Kidney epithelial cell (primary cell): Measurements from ENCODE around the gene OR6Q1. TPM values are rescaled to one million over a fixed set of nuclear protein-coding genes. Genes with fewer than 3 reads are reported as not detected.

ENCODE experiments used
- DNase-seq: peaks from one replicate; pipeline ENCODE4 v3.0.0-alpha.2; 2010; ENCODE audit warnings: low read depth
- H3K27me3 ChIP-seq: 2 replicates; pipeline ENCODE4 v1.6.0; 2011; ENCODE audit warnings: low read length; ENCODE audit not compliant: control insufficient read depth, insufficient read depth
- H3K36me3 ChIP-seq: 2 replicates; pipeline ENCODE4 v1.5.1; 2011; ENCODE audit warnings: low read length; ENCODE audit not compliant: control insufficient read depth, insufficient read depth
- H3K4me3 ChIP-seq: 2 replicates; pipeline ENCODE4 v1.5.1; 2011; ENCODE audit warnings: low read depth, mild to moderate bottlenecking, control low read depth, low read length
- total RNA-seq: library from RNA; depleted of rRNA; stranded (reverse); fragments of >200 nt; gene quantifications from 2 replicates; pipeline ENCODE4 v1.2.3, GENCODE V29; 2015
- TF ChIP-seq, protein P1 (sequence below): IDR thresholded peaks from 2 replicates; pipeline ENCODE4 v1.5.1; 2011; ENCODE audit warnings: mild to moderate bottlenecking, moderate library complexity, low read length, control low read depth, inconsistent platforms; ENCODE audit not compliant: insufficient read depth, poor library complexity, severe bottlenecking

OR6Q1 gene
- total RNA-seq, 1 donor from 2014 or later, result not detected

DNA sequence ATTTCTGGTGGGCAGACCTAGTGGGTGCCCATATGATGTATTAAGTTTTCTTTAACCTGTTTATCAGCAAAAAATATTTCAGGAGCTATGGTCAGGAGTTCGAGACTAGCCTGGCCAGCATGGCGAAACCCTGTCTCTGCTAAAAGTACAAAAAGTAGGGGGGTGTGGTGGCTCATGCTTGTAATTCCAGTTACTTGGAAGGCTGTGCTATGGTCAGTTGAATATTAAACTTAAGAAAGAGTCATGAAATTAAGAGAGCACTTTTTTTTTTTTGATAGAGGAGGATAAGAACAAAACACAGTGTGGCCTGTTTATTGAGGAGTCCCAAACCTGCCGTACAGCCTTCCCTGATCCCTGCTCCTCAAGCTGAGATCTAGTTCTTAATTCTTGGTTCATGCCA, 29.8 kb downstream of the OR6Q1 start:
- no peaks in the 10 kb centered on the region for H3K27me3 ChIP-seq
- TF ChIP-seq, protein P1, sequence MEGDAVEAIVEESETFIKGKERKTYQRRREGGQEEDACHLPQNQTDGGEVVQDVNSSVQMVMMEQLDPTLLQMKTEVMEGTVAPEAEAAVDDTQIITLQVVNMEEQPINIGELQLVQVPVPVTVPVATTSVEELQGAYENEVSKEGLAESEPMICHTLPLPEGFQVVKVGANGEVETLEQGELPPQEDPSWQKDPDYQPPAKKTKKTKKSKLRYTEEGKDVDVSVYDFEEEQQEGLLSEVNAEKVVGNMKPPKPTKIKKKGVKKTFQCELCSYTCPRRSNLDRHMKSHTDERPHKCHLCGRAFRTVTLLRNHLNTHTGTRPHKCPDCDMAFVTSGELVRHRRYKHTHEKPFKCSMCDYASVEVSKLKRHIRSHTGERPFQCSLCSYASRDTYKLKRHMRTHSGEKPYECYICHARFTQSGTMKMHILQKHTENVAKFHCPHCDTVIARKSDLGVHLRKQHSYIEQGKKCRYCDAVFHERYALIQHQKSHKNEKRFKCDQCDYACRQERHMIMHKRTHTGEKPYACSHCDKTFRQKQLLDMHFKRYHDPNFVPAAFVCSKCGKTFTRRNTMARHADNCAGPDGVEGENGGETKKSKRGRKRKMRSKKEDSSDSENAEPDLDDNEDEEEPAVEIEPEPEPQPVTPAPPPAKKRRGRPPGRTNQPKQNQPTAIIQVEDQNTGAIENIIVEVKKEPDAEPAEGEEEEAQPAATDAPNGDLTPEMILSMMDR, result no peak
- no peaks in the 10 kb centered on the region for H3K36me3 ChIP-seq
- DNase-seq, result no peak
- H3K4me3 ChIP-seq, result no peak overlapping the region

- H3K27me3 ChIP-seq, result no peaks in the 10 kb centered on the region
- H3K4me3 ChIP-seq, result no peak overlapping the region
- no peaks in the 10 kb centered on the region for H3K36me3 ChIP-seq
- TF ChIP-seq, protein P1, result peak; percentile 16
- DNase-seq, result no peak
Observed at GRCh38 chr11:58060939-58061672, 30.4 kb downstream of the OR6Q1 start.

DNA sequence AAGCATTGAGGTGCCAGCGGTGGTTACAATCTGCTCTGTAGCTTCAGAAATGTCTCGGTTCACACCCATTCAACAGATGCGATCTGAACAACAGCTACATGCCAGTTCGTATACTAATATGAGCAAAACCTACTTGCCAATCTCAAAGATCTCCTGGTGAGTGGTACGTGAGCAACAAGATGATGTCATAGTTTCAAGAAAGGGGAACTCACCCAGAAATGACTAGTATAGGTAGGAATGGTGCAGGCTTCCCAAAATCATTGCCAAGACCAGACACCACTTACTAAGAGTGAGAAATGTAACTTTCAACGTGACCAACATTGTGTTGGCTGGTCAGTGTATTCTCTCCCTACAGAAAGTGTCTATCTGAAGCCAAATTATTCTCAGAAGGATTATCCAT, 31.1 kb downstream of the OR6Q1 start:
- Histone ChIP-seq H3K4me3 (no peak overlapping the region), H3K27me3 (no peaks in the 10 kb centered on the region), H3K36me3 (no peaks in the 10 kb centered on the region)
- DNase-seq, result peak; percentile 29
- TF ChIP-seq, protein P1, result no peak

DNA sequence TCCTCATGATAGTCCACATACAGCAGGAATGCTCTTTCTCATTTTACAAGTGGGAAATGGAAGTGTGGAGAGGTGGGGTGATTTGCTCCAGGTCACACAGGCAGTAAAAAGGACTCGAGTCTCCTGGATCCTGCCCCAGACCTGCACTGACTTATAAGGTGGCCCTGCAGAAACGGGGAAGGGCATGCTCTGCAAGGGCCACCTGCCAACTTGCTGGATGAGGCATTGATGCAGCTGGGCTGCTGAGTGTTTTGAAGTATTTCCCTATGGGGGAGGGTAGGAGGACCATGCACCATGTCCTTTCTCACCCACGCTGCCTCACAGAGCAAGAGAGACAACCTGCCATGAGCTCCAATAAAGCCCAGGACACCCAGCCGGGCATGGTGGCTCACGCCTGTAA, 36.9 kb downstream of the OR6Q1 start:
- TF ChIP-seq, protein P1, result no peak
- Histone ChIP-seq H3K36me3 (no peaks in the 10 kb centered on the region), H3K27me3 (no peaks in the 10 kb centered on the region), H3K4me3 (no peak overlapping the region)
- no peak for DNase-seq

GRCh38 chr11:58068655-58069054, 37.9 kb downstream of the OR6Q1 start:
- TF ChIP-seq, protein P1, result no peak

GRCh38 chr11:58070585-58070984, 39.8 kb downstream of the OR6Q1 start:
- DNase-seq, result no peak

More at GRCh38 chr11:58068655-58069054, 37.9 kb downstream of the OR6Q1 start:
- Histone ChIP-seq H3K4me3 (no peak overlapping the region), H3K36me3 (no peaks in the 10 kb centered on the region), H3K27me3 (no peaks in the 10 kb centered on the region)
- DNase-seq, result no peak

More at GRCh38 chr11:58070585-58070984, 39.8 kb downstream of the OR6Q1 start:
- H3K36me3 ChIP-seq, result no peaks in the 10 kb centered on the region
- H3K4me3 ChIP-seq, result no peak overlapping the region
- H3K27me3 ChIP-seq, result no peaks in the 10 kb centered on the region
- TF ChIP-seq, protein P1, result no peak
